Heart left ventricle (tissue), 16 donors: Measurements from ENCODE around the gene TREM2. TPM values are rescaled to one million over a fixed set of nuclear protein-coding genes. Genes with fewer than 3 reads are reported as not detected.

Experiments
- ATAC-seq, 4 donors: fragments of 200-7000 bp; cut with Tn5 transposase; one replicate each; pipeline ENCODE4 v1.9.1; 2020 to 2022; ENCODE audit warnings: moderate library complexity in 4 of 4, mild to moderate bottlenecking in 3 of 4, moderate number of reproducible peaks in 1 of 4
- DNase-seq, 5 donors: peaks; one replicate each; pipeline ENCODE4 v3.0.0-alpha.2; 2020
- H3K27ac ChIP-seq, 12 donors: fragments of 200-600 bp; sonication (generic) in 4 of 12; one replicate each; pipeline versions ENCODE4 v1.5.0 to v1.8.0; 2016 to 2022; ENCODE audit warnings: mild to moderate bottlenecking in 2 of 12
- H3K27me3 ChIP-seq, 9 donors: fragments of 200-600 bp; sonication (generic) in 2 of 9; one replicate each; pipeline versions ENCODE4 v1.5.1 to v1.8.0; 2016 to 2022; ENCODE audit warnings: mild to moderate bottlenecking in 3 of 9
- H3K36me3 ChIP-seq, 9 donors: fragments of 200-600 bp; sonication (generic) in 2 of 9; one replicate each; pipeline versions ENCODE4 v1.5.0 to v1.8.0; 2018 to 2022; ENCODE audit warnings: mild to moderate bottlenecking in 2 of 9
- H3K4me1 ChIP-seq, 12 donors: fragments of 200-600 bp; sonication (generic) in 4 of 12; one replicate each; pipeline versions ENCODE4 v1.5.0 to v1.8.0; 2016 to 2022; ENCODE audit warnings: mild to moderate bottlenecking in 3 of 12
- H3K4me3 ChIP-seq, 12 donors: fragments of 200-600 bp; sonication (generic) in 4 of 12; one replicate each; pipeline versions ENCODE4 v1.5.0 to v1.8.0; 2017 to 2022; ENCODE audit warnings: mild to moderate bottlenecking in 9 of 12, moderate library complexity in 4 of 12
- H3K9me3 ChIP-seq, 12 donors: fragments of 200-600 bp; sonication (generic) in 4 of 12; one replicate each; pipeline versions ENCODE4 v1.5.0 to v1.8.0; 2016 to 2022; ENCODE audit warnings: mild to moderate bottlenecking in 1 of 12
- POLR2A ChIP-seq, 2 donors: fragments of 450-650 bp; IDR thresholded peaks; one replicate each; pipeline ENCODE4 v1.6.1; 2017; ENCODE audit warnings: antibody characterized with exemption in 2 of 2, mild to moderate bottlenecking in 2 of 2, moderate library complexity in 2 of 2
- WGBS, 4 donors: extraction: QIAGEN DNeasy Blood & Tissue Kit in 2 of 4; methylation state at CpG; one replicate each; pipeline versions ENCODE4 v1.1.5 to v1.1.7; 2013 to 2018; 5-methylcytosine and 5-hydroxymethylcytosine counted together
- intact Hi-C, 10 donors: fragments of 100-400 bp; cut with DNase I; formaldehyde crosslinking; loops; one replicate each; pipeline versions ENCODE4 v1.11.1 to v1.14.2; 2022
- polyA plus RNA-seq, 2 donors: library from polyadenylated mRNA; stranded (reverse); fragments of 200-250 nt; gene quantifications; one replicate each; pipeline ENCODE4 v1.2.3, GENCODE V29; 2013
- total RNA-seq, 9 donors: library from RNA; depleted of rRNA in 2 of 9; stranded (reverse); fragments of >200 nt in 2 of 9; fragmentation: NEBNext Ultra II Directional in 3 of 9; extraction: Animal tissue kit (Norgen Biotek cat#: 25700) in 3 of 9; gene quantifications; one replicate each; pipeline versions ENCODE4 v1.1.0 to v1.2.4, GENCODE V29; 2016 to 2023
- TF ChIP-seq, protein P1 (sequence below), 12 donors: fragments of 200-600 bp; sonication (generic) in 4 of 12; IDR thresholded peaks; one replicate each; pipeline versions ENCODE4 v1.5.0 to v1.8.0; 2018 to 2022; ENCODE audit warnings: antibody characterized with exemption in 12 of 12, mild to moderate bottlenecking in 5 of 12
- donor health status: ischemic (EF 13 %, LVEDD 7.1; RV severe dilation, severe dysfunction).
- donor health status: healthy with polysubstance abuse.
- donor health status: DM: no; HTN: yes; CAD: no.
- donor health status: DM: no; HTN: no; CAD: no.
- donor health status: ischemic (EF 25% LVEDD 6.9; RV normal size, moderate dysfunction).
- donor health status: ischemic (EF 25% LVEDD 5.7; RV mildly dilated, moderate dysfunction).
- donor health status: healthy.
- donor health status: DM: yes; HTN: yes; CAD: no.
- donor health status: ischemic (EF 35%, LVEDD 5.7; RV mildly dilated, moderate dysfunction).
- donor health status: nonischemic (EF 11% LVEDD 7.7; RV severe dilation, severe dysfunction).
- donor health status: DM: yes; HTN: yes; CAD: no.
- donor health status: PGD.
- donor health status: ischemic (EF 29% LVEDD 5.4; RV normal size, mild dysfunction).
- donor health status: nonischemic (EF 23%, LVEDD 6.1; RV moderate dilation, normal function).

The TREM2 gene
- total and polyA plus RNA-seq, 11 donors, result 0.23 to 27.1 (median 1.2) TPM; not detected in 2

GRCh38 chr6:41204156-41204555 is 41.2 kb upstream of the TREM2 start:
- Histone ChIP-seq H3K9me3 (no peaks in the 10 kb centered on the region), H3K4me3 (no peak overlapping the region), H3K27ac (no peak overlapping the region), H3K36me3 (no peaks in the 10 kb centered on the region), H3K27me3 (peaks cover 0 to 7% (median 0%) of the 10 kb centered on the region in 9 donors), H3K4me1 (peaks cover 0 to 31% (median 0%) of the 10 kb centered on the region in 12 donors)
- intact Hi-C loops, result no loop called here
- ATAC-seq (no peak), DNase-seq (no peak)
- TF ChIP-seq, protein P1, sequence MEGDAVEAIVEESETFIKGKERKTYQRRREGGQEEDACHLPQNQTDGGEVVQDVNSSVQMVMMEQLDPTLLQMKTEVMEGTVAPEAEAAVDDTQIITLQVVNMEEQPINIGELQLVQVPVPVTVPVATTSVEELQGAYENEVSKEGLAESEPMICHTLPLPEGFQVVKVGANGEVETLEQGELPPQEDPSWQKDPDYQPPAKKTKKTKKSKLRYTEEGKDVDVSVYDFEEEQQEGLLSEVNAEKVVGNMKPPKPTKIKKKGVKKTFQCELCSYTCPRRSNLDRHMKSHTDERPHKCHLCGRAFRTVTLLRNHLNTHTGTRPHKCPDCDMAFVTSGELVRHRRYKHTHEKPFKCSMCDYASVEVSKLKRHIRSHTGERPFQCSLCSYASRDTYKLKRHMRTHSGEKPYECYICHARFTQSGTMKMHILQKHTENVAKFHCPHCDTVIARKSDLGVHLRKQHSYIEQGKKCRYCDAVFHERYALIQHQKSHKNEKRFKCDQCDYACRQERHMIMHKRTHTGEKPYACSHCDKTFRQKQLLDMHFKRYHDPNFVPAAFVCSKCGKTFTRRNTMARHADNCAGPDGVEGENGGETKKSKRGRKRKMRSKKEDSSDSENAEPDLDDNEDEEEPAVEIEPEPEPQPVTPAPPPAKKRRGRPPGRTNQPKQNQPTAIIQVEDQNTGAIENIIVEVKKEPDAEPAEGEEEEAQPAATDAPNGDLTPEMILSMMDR (IDR thresholded peaks at IDR 0.05), result no peak
- no peak for TF ChIP-seq POLR2A (IDR thresholded peaks at IDR 0.05)
- WGBS, 4 donors, result 69 to 82% (median 77%) methylated on average over 1 of the region's 1 CpG

- peak overlapping the region in 1 of 12 donors; percentile 87 for H3K27ac ChIP-seq
- DNase-seq (no peak), ATAC-seq (no peak)
- no peak overlapping the region for H3K4me3 ChIP-seq
- peaks cover 0 to 17% (median 5%) of the 10 kb centered on the region in 9 donors for H3K27me3 ChIP-seq
- intact Hi-C loops, result no loop called here
- peaks cover 0 to 31% (median 0%) of the 10 kb centered on the region in 12 donors for H3K4me1 ChIP-seq
- H3K9me3 ChIP-seq, result no peaks in the 10 kb centered on the region
- H3K36me3 ChIP-seq, result no peaks in the 10 kb centered on the region
- 54 to 63% (median 57%) methylated on average over 8 of the region's 8 CpGs for WGBS, 4 donors
- TF ChIP-seq, protein P1 (IDR thresholded peaks at IDR 0.05), result no peak
Observed at GRCh38 chr6:41201764-41202173, 38.9 kb upstream of the TREM2 start.

DNA sequence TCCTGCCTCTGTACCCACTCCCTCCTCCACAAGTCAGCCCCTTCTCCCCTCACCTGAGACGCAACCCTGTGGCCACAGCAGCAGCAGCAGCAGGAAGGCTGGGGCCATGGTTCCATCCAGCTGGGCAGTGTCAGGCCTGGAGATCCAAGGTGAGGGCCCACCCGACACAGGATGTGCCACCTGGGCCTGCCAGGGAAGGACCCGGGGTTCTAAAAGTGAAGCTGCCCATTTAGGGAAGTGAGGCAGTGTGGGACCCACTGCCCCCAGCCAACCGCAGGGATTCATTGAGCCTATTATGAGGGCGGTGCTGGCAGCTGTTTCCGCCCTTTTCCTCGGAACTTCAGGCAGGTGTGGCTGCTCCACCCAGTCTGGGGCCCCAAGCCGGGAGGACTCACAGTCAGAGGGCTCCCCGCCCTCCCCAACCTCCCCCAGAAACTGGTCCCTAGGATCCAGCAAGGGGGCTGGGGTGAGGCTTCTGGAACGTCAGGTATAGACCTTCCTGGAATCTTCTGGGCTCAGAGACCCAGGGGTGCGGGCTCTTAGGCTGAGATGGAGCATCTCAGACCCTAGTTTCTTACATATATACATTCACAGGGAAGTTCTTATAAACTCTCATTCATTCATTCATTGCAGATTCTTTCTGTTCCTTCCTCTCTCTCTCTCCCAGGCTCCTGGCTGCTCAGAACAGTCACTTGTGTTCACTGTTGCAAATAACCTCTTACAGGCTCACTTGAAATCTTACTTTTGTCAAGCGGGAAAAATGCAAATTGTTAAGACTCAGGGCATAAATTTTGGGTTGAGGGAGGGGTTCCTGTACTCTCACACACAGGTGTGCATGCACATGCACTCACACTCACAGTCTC is 38.2 kb upstream of the TREM2 start, which contains the start of gene TREML2:
TSS of gene TREML2 (minus strand) at position 249 of the 863 bp plus-strand sequence. CDS start at position 108, 141 bp downstream.
- H3K9me3 ChIP-seq, result no peaks in the 10 kb centered on the region
- H3K4me3 ChIP-seq, result no peak within 1 kb of the TSS
- 53 to 88% (median 69%) methylated on average over 5 to 12 of the region's 12 CpGs for WGBS, 4 donors
- no peaks in the 10 kb centered on the region for H3K36me3 ChIP-seq
- DNase-seq (peak in 1 of 5 donors; percentile 37), ATAC-seq (peak in 2 of 4 donors; percentile 34 to 40)
- H3K4me1 ChIP-seq, result peaks cover 0 to 31% (median 0%) of the 10 kb centered on the region in 12 donors
- no peak for TF ChIP-seq POLR2A (IDR thresholded peaks at IDR 0.05)
- TF ChIP-seq, protein P1 (IDR thresholded peaks at IDR 0.05), result no peak
- H3K27me3 ChIP-seq, result peaks cover 0 to 15% (median 4%) of the 10 kb centered on the region in 9 donors
- intact Hi-C loops, result no loop called here
- H3K27ac ChIP-seq, result peak within 1 kb of the TSS in 2 of 12 donors; percentile 13 to 87

DNA sequence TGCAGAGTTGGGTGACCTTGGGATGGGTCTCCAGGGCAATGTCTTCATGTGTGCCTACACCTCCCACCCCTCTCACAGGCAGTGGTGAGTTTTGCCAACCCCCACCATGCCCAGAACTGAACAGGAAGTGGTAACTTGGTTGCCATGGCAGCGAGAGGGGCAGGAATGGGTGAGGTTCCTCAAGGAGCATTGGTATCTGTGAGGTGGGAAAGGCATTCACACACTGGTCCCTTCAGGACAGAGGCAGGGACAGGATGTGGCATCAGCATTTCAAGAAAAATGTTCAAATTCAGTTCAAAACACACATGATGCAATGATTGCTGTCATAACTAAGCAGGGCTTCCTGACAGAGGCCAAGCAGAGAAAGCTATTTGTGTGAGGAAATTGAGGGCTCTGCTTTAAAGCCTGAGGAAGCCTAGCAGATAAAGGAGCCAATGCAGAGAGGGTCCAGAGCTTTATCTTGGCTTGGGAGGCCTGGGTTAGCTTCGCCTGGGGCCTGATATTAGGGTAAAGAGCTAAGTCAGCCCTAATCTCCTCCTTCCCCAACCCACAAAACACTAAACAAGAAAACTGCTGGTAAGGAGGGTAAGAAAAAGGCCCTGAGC is 37.5 kb upstream of the TREM2 start:
- no peaks in the 10 kb centered on the region for H3K36me3 ChIP-seq
- DNase-seq, result peak in 3 of 5 donors; percentile 37 to 52 (median 47)
- H3K4me1 ChIP-seq, result peaks cover 0 to 31% (median 0%) of the 10 kb centered on the region in 12 donors
- H3K4me3 ChIP-seq, result no peak overlapping the region
- intact Hi-C loops, result no loop called here
- ATAC-seq, result peak; percentile 42 to 77 (median 52)
- 64 to 87% (median 75%) methylated on average over 2 of the region's 2 CpGs for WGBS, 4 donors
- H3K9me3 ChIP-seq, result no peaks in the 10 kb centered on the region
- TF ChIP-seq, protein P1 (IDR thresholded peaks at IDR 0.05), result no peak
- no peak for TF ChIP-seq POLR2A (IDR thresholded peaks at IDR 0.05)
- H3K27me3 ChIP-seq, result peaks cover 0 to 13% (median 7%) of the 10 kb centered on the region in 9 donors
- peak overlapping the region in 2 of 12 donors; percentile 13 to 87 for H3K27ac ChIP-seq
